Activated T-cell treated with anti-CD3 and anti-CD28 coated beads, Interleukin-2, amount 50 U/mL, for 72 hours (primary cell): ENCODE measurements around the gene DGKZ. TPM values are rescaled to one million over a fixed set of nuclear protein-coding genes. Genes with fewer than 3 reads are reported as not detected.
A peak's percentile ranks its signal among the peaks of the same experiment; 100 is the strongest.

Experiments
- ATAC-seq, 2 donors: fragments of 150-1000 bp; cut with Tn5 transposase; replicated peaks in 1 of 2; 2 replicates each; pipeline ENCODE4 v1.10.0; 2021; ENCODE audit warnings: moderate library complexity in 2 of 2, mild to moderate bottlenecking in 1 of 2
- DNase-seq, 2 donors: peaks; one replicate each; pipeline ENCODE4 v3.0.0; 2021 to 2022; ENCODE audit warnings: mixed read lengths in 1 of 2
- H3K27ac Mint-ChIP-seq: one replicate; pipeline ENCODE4 v1.8.0; 2022; ENCODE audit warnings: mild to moderate bottlenecking, moderate library complexity, mixed read lengths
- H3K27me3 Mint-ChIP-seq: one replicate; pipeline ENCODE4 v1.8.0; 2022; ENCODE audit warnings: low read depth, mixed read lengths
- H3K36me3 Mint-ChIP-seq, 2 donors: one replicate each; pipeline ENCODE4 v1.8.0; 2022; ENCODE audit warnings: mixed read lengths in 2 of 2, mild to moderate bottlenecking in 1 of 2; ENCODE audit not compliant: insufficient read depth in 2 of 2
- H3K4me1 Mint-ChIP-seq: one replicate; pipeline ENCODE4 v1.8.0; 2022; ENCODE audit warnings: low read depth, mixed read lengths
- H3K4me3 Mint-ChIP-seq, 2 donors: one replicate each; pipeline ENCODE4 v1.8.0; 2022; ENCODE audit warnings: mild to moderate bottlenecking in 2 of 2, mixed read lengths in 2 of 2, moderate library complexity in 2 of 2
- H3K9me3 Mint-ChIP-seq, 2 donors: one replicate each; pipeline ENCODE4 v1.8.0; 2022; ENCODE audit warnings: mixed read lengths in 2 of 2
- total RNA-seq, 2 donors: library from RNA; stranded (reverse); gene quantifications; one replicate each; pipeline ENCODE4 v1.2.3, GENCODE V29; 2022

The DGKZ gene
- total RNA-seq, 2 donors from 2014 or later = 84.2 to 94.0 TPM

DNA sequence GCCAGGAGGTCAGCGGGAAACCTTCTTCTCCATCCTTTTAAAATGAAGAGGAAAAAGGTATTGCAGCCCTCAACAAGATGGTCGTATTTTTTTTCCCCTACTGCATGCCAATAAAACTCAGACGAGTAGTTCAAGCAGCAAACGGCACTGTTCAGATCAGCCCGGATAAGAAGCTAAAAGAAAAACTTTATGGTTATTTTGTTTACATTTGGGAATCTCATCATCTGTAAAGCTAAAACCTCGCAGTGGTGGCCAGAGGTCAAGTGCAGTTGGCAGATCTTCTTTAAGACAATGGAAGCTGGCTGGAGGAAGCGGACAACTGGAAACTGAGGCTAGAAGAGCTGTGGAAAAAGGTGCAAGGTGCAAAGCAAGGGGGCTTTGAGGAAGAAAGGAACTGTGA is 75.3 kb downstream of the DGKZ start:
- no peak overlapping the region for H3K4me3 Mint-ChIP-seq
- DNase-seq (no peak), ATAC-seq (no peak)
- no peaks in the 10 kb centered on the region for H3K27me3 Mint-ChIP-seq
- peaks cover 0 to 7% of the 10 kb centered on the region in 2 donors for H3K36me3 Mint-ChIP-seq
- H3K27ac Mint-ChIP-seq = no peak overlapping the region
- H3K4me1 Mint-ChIP-seq = no peaks in the 10 kb centered on the region
- no peaks in the 10 kb centered on the region for H3K9me3 Mint-ChIP-seq

DNA sequence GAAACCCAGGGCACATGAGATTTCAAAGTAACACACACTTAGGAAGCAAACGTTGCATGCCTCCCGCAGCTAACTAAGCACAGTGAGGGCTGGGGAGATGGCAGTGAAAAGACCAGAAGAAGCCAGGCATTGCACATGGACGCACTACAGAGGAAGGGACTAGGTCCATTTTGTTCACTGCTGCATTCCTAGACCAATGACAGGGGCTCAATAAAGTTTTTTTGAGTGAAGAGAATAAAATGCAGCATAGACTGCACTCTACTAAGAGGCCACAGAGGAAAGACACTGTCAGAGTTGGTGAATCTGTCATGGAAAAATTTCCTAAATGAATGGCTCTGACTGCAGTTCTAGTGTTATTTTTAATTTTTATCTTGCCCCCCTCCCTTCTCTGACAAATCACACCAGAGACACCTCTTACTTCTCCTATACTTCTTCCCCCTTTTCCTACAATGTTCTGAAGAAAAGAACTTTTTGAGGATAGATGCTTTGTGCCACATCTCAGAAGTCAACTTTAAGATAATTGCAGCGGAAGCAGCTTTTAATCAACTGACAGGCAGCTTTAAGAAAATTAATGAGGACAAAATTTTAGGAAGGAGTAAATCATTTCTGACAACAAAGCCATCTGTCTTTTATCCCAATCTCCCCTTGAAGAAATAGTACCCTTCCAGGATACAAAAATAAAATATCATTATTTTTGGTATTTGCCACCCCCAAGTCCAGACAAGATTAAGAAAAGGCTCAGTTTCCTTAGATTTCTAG is 79.1 kb downstream of the DGKZ start:
- H3K27ac Mint-ChIP-seq = no peak overlapping the region
- ATAC-seq = no peak
- H3K4me3 Mint-ChIP-seq = no peak overlapping the region
- no peaks in the 10 kb centered on the region for H3K4me1 Mint-ChIP-seq
- DNase-seq = no peak
- no peaks in the 10 kb centered on the region for H3K9me3 Mint-ChIP-seq
- no peaks in the 10 kb centered on the region for H3K27me3 Mint-ChIP-seq
- H3K36me3 Mint-ChIP-seq = peaks cover 0 to 10% of the 10 kb centered on the region in 2 donors

DNA sequence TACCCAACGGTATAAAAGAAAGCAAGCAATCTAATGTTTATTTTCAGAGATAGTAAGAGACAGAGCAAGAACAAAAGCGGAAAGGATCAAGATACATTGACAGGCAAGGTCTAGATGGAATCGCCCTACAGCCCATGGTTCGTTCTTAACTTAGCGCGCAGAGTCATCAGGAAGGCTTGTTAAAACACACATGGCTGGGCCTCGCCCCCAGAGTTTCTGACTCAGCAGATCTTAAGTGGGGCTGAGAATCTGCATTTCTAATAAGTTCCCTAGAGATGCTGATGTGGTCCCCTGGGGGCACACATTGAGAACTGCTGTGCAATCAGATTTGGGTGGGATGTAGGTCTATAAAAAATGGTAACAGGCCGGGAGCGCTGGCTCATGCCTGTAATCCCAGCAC is 80.1 kb downstream of the DGKZ start:
- DNase-seq (no peak), ATAC-seq (no peak)
- H3K27ac Mint-ChIP-seq = no peak overlapping the region
- no peak overlapping the region for H3K4me3 Mint-ChIP-seq
- H3K4me1 Mint-ChIP-seq = no peaks in the 10 kb centered on the region
- no peaks in the 10 kb centered on the region for H3K27me3 Mint-ChIP-seq
- no peaks in the 10 kb centered on the region for H3K9me3 Mint-ChIP-seq
- peaks cover 0 to 10% of the 10 kb centered on the region in 2 donors for H3K36me3 Mint-ChIP-seq

DNA sequence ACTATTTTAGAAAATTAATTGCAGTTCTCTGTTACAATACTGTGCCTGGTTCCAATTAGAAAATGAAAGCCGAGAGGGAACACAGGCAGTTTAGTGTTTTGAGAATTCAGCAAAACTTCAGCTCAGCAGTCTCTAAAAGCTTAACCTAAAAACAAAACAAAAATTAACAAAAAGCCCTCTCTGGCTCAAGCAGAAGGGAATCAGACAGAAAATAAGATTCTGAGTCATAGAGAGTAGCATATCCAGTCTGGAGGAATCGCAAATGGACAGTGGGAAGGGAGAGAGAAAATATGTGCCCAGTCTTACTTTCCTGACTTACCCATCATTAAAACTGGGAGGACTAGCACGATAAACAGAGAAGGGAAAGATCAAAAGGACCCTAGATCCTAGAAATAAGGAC is 82.5 kb downstream of the DGKZ start:
- DNase-seq = no peak
- no peaks in the 10 kb centered on the region for H3K4me1 Mint-ChIP-seq
- no peak for ATAC-seq
- H3K36me3 Mint-ChIP-seq = peaks cover 0 to 12% of the 10 kb centered on the region in 2 donors
- peak overlapping the region; percentile 25 for H3K27ac Mint-ChIP-seq
- H3K27me3 Mint-ChIP-seq = no peaks in the 10 kb centered on the region
- H3K9me3 Mint-ChIP-seq = no peaks in the 10 kb centered on the region
- H3K4me3 Mint-ChIP-seq = no peak overlapping the region

Other genes with a start within 250 kb of the DGKZ start
- gene PHF21A, start 226.0 kb upstream of the DGKZ start, total RNA-seq = 10 to 100 TPM; 69.2 to 70.2 TPM
- gene CREB3L1, start 69.8 kb upstream of the DGKZ start, total RNA-seq = not detected
- 10 to 100 TPM; 11.9 to 12.8 TPM for gene MDK, start 34.2 kb downstream of the DGKZ start, total RNA-seq
- under 1 TPM; 0.26 to 0.63 TPM for gene CHRM4, start 44.3 kb downstream of the DGKZ start, total RNA-seq
- 10 to 100 TPM; 32.2 to 35.2 TPM for gene AMBRA1, start 246.6 kb downstream of the DGKZ start, total RNA-seq